ENCODE measurements around the gene PAOX.

DNA sequence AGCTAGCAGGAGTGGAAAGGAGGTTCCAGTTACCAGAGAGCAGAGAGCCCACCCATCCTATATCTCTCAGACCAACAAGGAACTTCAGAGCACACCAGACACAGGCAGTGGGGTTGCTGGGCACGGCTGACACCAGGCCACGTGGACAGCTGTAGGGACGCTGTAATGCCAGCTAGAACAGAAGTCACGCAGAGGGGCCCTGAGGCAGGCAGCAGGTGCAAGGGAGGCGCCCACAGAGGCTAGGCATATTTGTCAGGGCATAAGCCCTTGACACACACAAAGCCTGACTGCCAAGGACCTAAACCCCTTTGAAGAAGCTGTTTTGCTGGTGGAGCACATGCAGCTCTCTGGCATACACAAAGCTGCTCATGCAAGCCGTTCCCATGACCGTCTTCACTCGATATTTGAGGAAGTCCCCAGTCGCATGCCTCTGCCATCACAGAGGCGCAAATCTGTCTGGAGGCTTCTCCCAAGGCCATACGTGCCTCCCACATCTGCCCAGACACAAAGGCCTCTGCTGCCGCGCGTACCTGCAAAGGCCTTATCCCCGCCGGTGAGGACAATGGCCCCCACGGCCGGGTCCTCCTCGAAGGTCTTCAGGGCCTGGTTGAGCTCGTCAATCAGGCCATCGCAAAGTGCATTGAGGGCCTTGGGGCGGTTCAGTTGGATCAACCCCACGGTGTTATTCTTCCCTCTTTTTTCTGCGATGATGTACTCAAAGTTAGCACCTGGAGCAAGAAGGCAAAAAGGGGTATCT lies 8.9 kb upstream of the PAOX start:
- TF ChIP-seq, protein P1, sequence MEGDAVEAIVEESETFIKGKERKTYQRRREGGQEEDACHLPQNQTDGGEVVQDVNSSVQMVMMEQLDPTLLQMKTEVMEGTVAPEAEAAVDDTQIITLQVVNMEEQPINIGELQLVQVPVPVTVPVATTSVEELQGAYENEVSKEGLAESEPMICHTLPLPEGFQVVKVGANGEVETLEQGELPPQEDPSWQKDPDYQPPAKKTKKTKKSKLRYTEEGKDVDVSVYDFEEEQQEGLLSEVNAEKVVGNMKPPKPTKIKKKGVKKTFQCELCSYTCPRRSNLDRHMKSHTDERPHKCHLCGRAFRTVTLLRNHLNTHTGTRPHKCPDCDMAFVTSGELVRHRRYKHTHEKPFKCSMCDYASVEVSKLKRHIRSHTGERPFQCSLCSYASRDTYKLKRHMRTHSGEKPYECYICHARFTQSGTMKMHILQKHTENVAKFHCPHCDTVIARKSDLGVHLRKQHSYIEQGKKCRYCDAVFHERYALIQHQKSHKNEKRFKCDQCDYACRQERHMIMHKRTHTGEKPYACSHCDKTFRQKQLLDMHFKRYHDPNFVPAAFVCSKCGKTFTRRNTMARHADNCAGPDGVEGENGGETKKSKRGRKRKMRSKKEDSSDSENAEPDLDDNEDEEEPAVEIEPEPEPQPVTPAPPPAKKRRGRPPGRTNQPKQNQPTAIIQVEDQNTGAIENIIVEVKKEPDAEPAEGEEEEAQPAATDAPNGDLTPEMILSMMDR (IDR thresholded peaks at IDR 0.05; ENCODE audit: low read depth, low read length): no peak
- no peak for TF ChIP-seq EZH2phosphoT487 (IDR thresholded peaks at IDR 0.05; ENCODE audit: low read depth)

Data from OCI-LY3 (cell line).